OCI-LY7 (cell line): ENCODE measurements around the gene GPR156. TPM values are rescaled to one million over a fixed set of nuclear protein-coding genes. Genes with fewer than 3 reads are reported as not detected.

Experiments used
- BruUV-seq: library from RNA; stranded (reverse); fragments of 400-500 nt; replicated peaks from 2 replicates; lab custom pipeline; 2021; lab: Mats Ljungman, UMichigan
- CTCF ChIA-PET: fragments of 300-600 bp; sonication (Branson Sonifier 250); formaldehyde crosslinking; loops from one replicate; lab custom pipeline; 2022; ENCODE audit warnings: antibody characterized with exemption; ENCODE audit not compliant: unreplicated experiment; lab: Charles Lee
- POLR2A ChIA-PET: fragments of 300-600 bp; sonication (Branson Sonifier 250); formaldehyde crosslinking; loops from one replicate; lab custom pipeline; 2022; ENCODE audit warnings: antibody characterized with exemption; lab: Charles Lee
- DNase-seq: peaks from one replicate; pipeline ENCODE4 v3.0.0-alpha.2; 2015; ENCODE audit warnings: low spot score
- H2AFZ ChIP-seq: fragments of 200-600 bp; sonication (generic), shearing (Covaris generic); 2 replicates; pipeline ENCODE4 v1.6.1; 2014; ENCODE audit warnings: mild to moderate bottlenecking, antibody characterized with exemption, low read length, moderate library complexity
- H3K27ac ChIP-seq: fragments of 200-600 bp; sonication (generic); 2 replicates; pipeline ENCODE4 v1.5.1; 2014; ENCODE audit warnings: mixed run types, low read depth, mild to moderate bottlenecking, moderate library complexity, low read length, inconsistent platforms; ENCODE audit not compliant: poor library complexity, severe bottlenecking
- H3K36me3 ChIP-seq: fragments of 200-600 bp; sonication (generic); 2 replicates; pipeline ENCODE4 v1.6.1; 2014; ENCODE audit warnings: mild to moderate bottlenecking, antibody characterized with exemption, low read length, moderate library complexity, mixed read lengths; ENCODE audit not compliant: insufficient read depth
- H3K4me1 ChIP-seq: fragments of 200-600 bp; sonication (generic); 2 replicates; pipeline ENCODE4 v1.5.1; 2014; ENCODE audit warnings: mild to moderate bottlenecking, low read length; ENCODE audit not compliant: insufficient read depth, poor library complexity, severe bottlenecking
- H3K4me2 ChIP-seq: fragments of 200-600 bp; sonication (generic); 2 replicates; pipeline ENCODE4 v1.6.1; 2014; ENCODE audit warnings: mild to moderate bottlenecking, low read length
- H3K4me3 ChIP-seq: fragments of 200-600 bp; sonication (generic); 2 replicates; pipeline ENCODE4 v1.5.1; 2014; ENCODE audit warnings: mild to moderate bottlenecking, low read depth, low read length; ENCODE audit not compliant: poor library complexity, severe bottlenecking
- H3K79me2 ChIP-seq: fragments of 200-600 bp; sonication (generic); 2 replicates; pipeline ENCODE4 v1.6.1; 2016; ENCODE audit warnings: low read depth, mild to moderate bottlenecking, low read length, moderate library complexity, mixed read lengths; ENCODE audit not compliant: insufficient read depth
- H3K9me2 ChIP-seq: fragments of 200-600 bp; sonication (generic); 2 replicates; pipeline ENCODE4 v1.6.1; 2016; ENCODE audit warnings: mild to moderate bottlenecking, low read length, mixed read lengths; ENCODE audit not compliant: insufficient read depth
- H3K9me3 ChIP-seq: fragments of 200-600 bp; sonication (generic); 2 replicates; pipeline ENCODE4 v1.6.1; 2014; ENCODE audit warnings: mild to moderate bottlenecking, mixed run types, low read length, mixed read lengths
- H4K20me1 ChIP-seq: fragments of 200-600 bp; sonication (generic); 2 replicates; pipeline ENCODE4 v1.6.1; 2014; ENCODE audit warnings: mild to moderate bottlenecking, antibody characterized with exemption, low read length, moderate library complexity, mixed read lengths; ENCODE audit not compliant: insufficient read depth
- CTCF ChIP-seq: fragments of 200-600 bp; sonication (generic); conservative IDR thresholded peaks from 2 replicates; pipeline ENCODE4 v1.5.1; 2014; ENCODE audit warnings: mild to moderate bottlenecking, antibody characterized with exemption, low read length, moderate library complexity, mixed read lengths
- EZH2phosphoT487 ChIP-seq: fragments of 200-600 bp; sonication (generic); IDR thresholded peaks from 2 replicates; pipeline ENCODE4 v1.6.1; 2018; ENCODE audit warnings: low read depth, borderline replicate concordance, mild to moderate bottlenecking, mixed run types, antibody characterized with exemption, low read length, moderate library complexity, mixed read lengths
- intact Hi-C: fragments of 100-400 bp; cut with micrococcal nuclease; formaldehyde crosslinking; loops from one replicate; pipeline ENCODE4 v1.10.0; 2022; ENCODE audit not compliant: unreplicated experiment
- total RNA-seq, 2 experiments: library from RNA; depleted of rRNA in 1 of 2; stranded (reverse); fragments of >200 nt in 1 of 2; shearing (Covaris generic) in 1 of 2; gene quantifications; 2 replicates each; pipeline ENCODE4 v1.2.3, GENCODE V29; 2014 to 2022

The GPR156 gene
- total RNA-seq, 2 experiments from 2014 or later: 0.03 to 0.13 TPM

- BruUV-seq: no TSS peak
- no peak overlapping the region for H2AFZ ChIP-seq
- no peak overlapping the region for H3K4me3 ChIP-seq
- no peaks in the 10 kb centered on the region for H3K79me2 ChIP-seq
- CTCF ChIA-PET: no interaction called here
- no peak overlapping the region for H3K4me2 ChIP-seq
- DNase-seq: no peak
- POLR2A ChIA-PET: interaction anchor here (1.8 kb wide), 1 partner anchor 172 kb away, joined by 8 read pairs; no protein-coding TSS in a partner anchor
- H3K36me3 ChIP-seq: no peaks in the 10 kb centered on the region
- intact Hi-C loops: loop anchor here (1.0 kb wide), 2 partner anchors 172 to 314 kb away; no protein-coding TSS in a partner anchor
- no peak overlapping the region for H3K27ac ChIP-seq
- H3K9me2 ChIP-seq: no peaks in the 10 kb centered on the region
- H3K4me1 ChIP-seq: no peaks in the 10 kb centered on the region
- TF ChIP-seq EZH2phosphoT487 (no peak), CTCF (no peak)
- H3K9me3 ChIP-seq: no peaks in the 10 kb centered on the region
- H4K20me1 ChIP-seq: no peaks in the 10 kb centered on the region
Observed at GRCh38 chr3:120244834-120245225, 40.2 kb downstream of the GPR156 start.

- Histone ChIP-seq H3K9me2 (no peaks in the 10 kb centered on the region), H4K20me1 (no peaks in the 10 kb centered on the region), H3K27ac (no peak overlapping the region), H3K4me3 (no peak overlapping the region), H3K4me1 (no peaks in the 10 kb centered on the region), H3K9me3 (no peaks in the 10 kb centered on the region), H2AFZ (no peak overlapping the region), H3K4me2 (no peak overlapping the region), H3K79me2 (no peaks in the 10 kb centered on the region), H3K36me3 (no peaks in the 10 kb centered on the region)
- intact Hi-C loops: no loop called here
- TF ChIP-seq CTCF (no peak), EZH2phosphoT487 (no peak)
- ChIA-PET POLR2A (no interaction called here), CTCF (no interaction called here)
- no peak for DNase-seq
- BruUV-seq: no TSS peak
Observed at GRCh38 chr3:120239644-120240043, 45.4 kb downstream of the GPR156 start.

GRCh38 chr3:120227710-120228347, 57.2 kb downstream of the GPR156 start:
- H3K27ac ChIP-seq: no peak overlapping the region
- H4K20me1 ChIP-seq: no peaks in the 10 kb centered on the region
- H3K36me3 ChIP-seq: no peaks in the 10 kb centered on the region
- no TSS peak for BruUV-seq
- no peaks in the 10 kb centered on the region for H3K9me3 ChIP-seq
- ChIA-PET POLR2A (interaction anchor here (0.5 to 1.0 kb wide), 2 partner anchors 11 to 431 kb away, joined by 3 read pairs; no protein-coding TSS in a partner anchor), CTCF (no interaction called here)
- H2AFZ ChIP-seq: no peak overlapping the region
- H3K4me2 ChIP-seq: no peak overlapping the region
- H3K9me2 ChIP-seq: no peaks in the 10 kb centered on the region
- no peaks in the 10 kb centered on the region for H3K4me1 ChIP-seq
- intact Hi-C loops: no loop called here
- DNase-seq: no peak
- no peaks in the 10 kb centered on the region for H3K79me2 ChIP-seq
- TF ChIP-seq CTCF: no peak
- TF ChIP-seq EZH2phosphoT487: no peak
- no peak overlapping the region for H3K4me3 ChIP-seq
